Measurements from ENCODE around the gene FBRSL1. TPM values are rescaled to one million over a fixed set of nuclear protein-coding genes. Genes with fewer than 3 reads are reported as not detected.

Gene FBRSL1
- total and polyA plus RNA-seq, 7 donors, result 3.9 to 37.0 (median 10.3) TPM

GRCh38 chr12:132456944-132457495, 32.9 kb upstream of the FBRSL1 start:
- H3K4me1 ChIP-seq, result no peaks in the 10 kb centered on the region
- H3K27ac ChIP-seq, result no peak overlapping the region
- 74 to 81% methylated on average over 38 of the region's 38 CpGs for WGBS, 2 donors
- no peaks in the 10 kb centered on the region for H3K36me3 ChIP-seq
- peaks cover 0 to 49% (median 0%) of the 10 kb centered on the region in 3 donors for H3K27me3 ChIP-seq
- TF ChIP-seq CTCF (IDR thresholded peaks at IDR 0.05), result no peak
- no peak for TF ChIP-seq POLR2A (IDR thresholded peaks at IDR 0.05)
- no peak for TF ChIP-seq POLR2AphosphoS5 (IDR thresholded peaks at IDR 0.05)
- TF ChIP-seq EP300 (IDR thresholded peaks at IDR 0.05), result no peak
- DNase-seq, result no peak
- no peak overlapping the region for H3K4me3 ChIP-seq
- intact Hi-C loops (cut with DNase I), result no loop called here
- no peaks in the 10 kb centered on the region for H3K9me3 ChIP-seq

GRCh38 chr12:132458441-132458840, 31.5 kb upstream of the FBRSL1 start:
- no peak overlapping the region for H3K4me3 ChIP-seq
- intact Hi-C loops (cut with DNase I), result no loop called here
- H3K27me3 ChIP-seq, result peaks cover 0 to 44% (median 0%) of the 10 kb centered on the region in 3 donors
- no peak for DNase-seq
- H3K4me1 ChIP-seq, result no peaks in the 10 kb centered on the region
- TF ChIP-seq POLR2AphosphoS5 (IDR thresholded peaks at IDR 0.05) (no peak), POLR2A (IDR thresholded peaks at IDR 0.05) (no peak), EP300 (IDR thresholded peaks at IDR 0.05) (no peak), CTCF (IDR thresholded peaks at IDR 0.05) (no peak)
- H3K36me3 ChIP-seq, result no peaks in the 10 kb centered on the region
- no peaks in the 10 kb centered on the region for H3K9me3 ChIP-seq
- no peak overlapping the region for H3K27ac ChIP-seq
- WGBS, 2 donors, result 88 to 91% methylated on average over 8 of the region's 8 CpGs

- 72 to 80% methylated on average over 28 of the region's 28 CpGs for WGBS, 2 donors
- TF ChIP-seq POLR2A (IDR thresholded peaks at IDR 0.05), result no peak
- no peak for TF ChIP-seq EP300 (IDR thresholded peaks at IDR 0.05)
- no peak for TF ChIP-seq POLR2AphosphoS5 (IDR thresholded peaks at IDR 0.05)
- no peak for TF ChIP-seq CTCF (IDR thresholded peaks at IDR 0.05)
- no peak overlapping the region for H3K27ac ChIP-seq
- peaks cover 0 to 38% (median 0%) of the 10 kb centered on the region in 3 donors for H3K27me3 ChIP-seq
- no peak for DNase-seq
- H3K4me1 ChIP-seq, result no peaks in the 10 kb centered on the region
- no peaks in the 10 kb centered on the region for H3K36me3 ChIP-seq
- no peaks in the 10 kb centered on the region for H3K9me3 ChIP-seq
- H3K4me3 ChIP-seq, result no peak overlapping the region
- intact Hi-C loops (cut with DNase I), result no loop called here
Measured at GRCh38 chr12:132458846-132459641, 30.9 kb upstream of the FBRSL1 start.

DNA sequence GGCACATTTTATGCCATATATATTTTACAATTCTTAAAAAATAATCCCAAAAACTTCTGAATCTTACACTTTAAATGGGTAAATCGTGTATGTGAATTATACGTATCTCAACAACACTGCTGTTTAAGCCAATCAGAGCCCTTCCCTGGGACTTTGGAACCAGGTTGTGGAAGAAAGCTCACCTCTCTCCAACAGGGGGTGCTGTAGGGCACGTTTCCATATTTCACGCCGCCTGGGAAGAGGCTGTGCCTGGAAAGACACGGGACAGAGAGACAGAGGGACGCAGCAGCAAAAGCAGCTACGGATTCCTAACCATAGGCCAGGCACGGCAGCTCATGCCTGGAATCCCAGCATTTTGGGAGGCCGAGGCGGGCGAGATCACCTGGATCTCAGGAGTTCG, 29.4 kb upstream of the FBRSL1 start:
- 75 to 80% methylated on average over 13 of the region's 13 CpGs for WGBS, 2 donors
- no peaks in the 10 kb centered on the region for H3K4me1 ChIP-seq
- H3K27me3 ChIP-seq, result peaks cover 0 to 40% (median 8%) of the 10 kb centered on the region in 3 donors
- H3K9me3 ChIP-seq, result no peaks in the 10 kb centered on the region
- DNase-seq, result no peak
- H3K36me3 ChIP-seq, result no peaks in the 10 kb centered on the region
- no peak overlapping the region for H3K27ac ChIP-seq
- TF ChIP-seq CTCF (IDR thresholded peaks at IDR 0.05) (no peak), POLR2A (IDR thresholded peaks at IDR 0.05) (no peak), EP300 (IDR thresholded peaks at IDR 0.05) (no peak), POLR2AphosphoS5 (IDR thresholded peaks at IDR 0.05) (no peak)
- no peak overlapping the region for H3K4me3 ChIP-seq
- intact Hi-C loops (cut with DNase I), result no loop called here

All from sigmoid colon (tissue), 7 donors.